A549 treated with GW870086 at 1 μM for 4 hours (cell line): ENCODE results near the gene SALL2. TPM values are rescaled to one million over a fixed set of nuclear protein-coding genes. Genes with fewer than 3 reads are reported as not detected.

Experiments used
- total RNA-seq: library from RNA; stranded (reverse); fragments of 200-300 nt; extraction: Qiagen RNA extraction; gene quantifications from 5 replicates; pipeline ENCODE4 v1.2.3, GENCODE V29; 2022; ENCODE audit warnings: low read depth

SALL2 gene
- 0.73 to 1.3 TPM (median 0.85 TPM) in 5 replicates for total RNA-seq

DNA sequence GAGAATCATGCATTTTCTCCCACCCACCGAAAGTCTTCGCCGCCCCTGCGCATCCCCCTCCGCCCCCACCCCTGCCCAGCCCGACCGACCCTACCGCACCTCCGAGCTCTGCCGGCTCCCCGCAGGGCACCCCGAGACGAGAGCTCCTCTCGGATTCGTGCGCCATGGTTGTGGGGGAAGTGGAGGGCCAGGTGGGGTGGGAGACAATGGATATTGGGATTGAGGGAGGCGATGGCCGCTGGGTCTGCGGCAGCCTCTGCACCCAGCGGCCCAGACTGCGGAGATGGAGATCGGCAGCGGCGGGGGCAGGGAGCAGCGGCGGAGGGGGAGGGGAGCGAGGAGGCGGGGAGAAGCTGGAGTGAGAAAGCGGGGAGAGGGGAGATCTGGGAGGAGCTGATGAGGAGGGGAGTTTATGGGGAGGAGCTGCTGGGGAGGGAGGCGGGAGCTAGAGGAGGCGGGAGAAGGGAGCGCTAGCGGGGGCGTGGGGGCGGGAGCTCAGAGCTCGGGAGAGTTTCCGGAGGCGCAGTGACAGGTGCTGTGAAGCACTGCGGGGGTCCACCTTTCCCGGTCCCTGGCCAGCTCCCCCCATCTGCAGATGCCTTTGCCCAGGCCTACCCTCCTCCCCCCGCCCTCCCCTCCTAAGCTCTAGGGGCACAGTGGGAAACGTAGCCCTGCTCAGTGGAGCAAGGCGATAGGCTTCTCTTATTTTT, at the start of gene SALL2:
Gene SALL2 (minus strand): TSS at position 385 of the 710 bp plus-strand sequence. CDS start 219 bp downstream, at position 166.

DNA sequence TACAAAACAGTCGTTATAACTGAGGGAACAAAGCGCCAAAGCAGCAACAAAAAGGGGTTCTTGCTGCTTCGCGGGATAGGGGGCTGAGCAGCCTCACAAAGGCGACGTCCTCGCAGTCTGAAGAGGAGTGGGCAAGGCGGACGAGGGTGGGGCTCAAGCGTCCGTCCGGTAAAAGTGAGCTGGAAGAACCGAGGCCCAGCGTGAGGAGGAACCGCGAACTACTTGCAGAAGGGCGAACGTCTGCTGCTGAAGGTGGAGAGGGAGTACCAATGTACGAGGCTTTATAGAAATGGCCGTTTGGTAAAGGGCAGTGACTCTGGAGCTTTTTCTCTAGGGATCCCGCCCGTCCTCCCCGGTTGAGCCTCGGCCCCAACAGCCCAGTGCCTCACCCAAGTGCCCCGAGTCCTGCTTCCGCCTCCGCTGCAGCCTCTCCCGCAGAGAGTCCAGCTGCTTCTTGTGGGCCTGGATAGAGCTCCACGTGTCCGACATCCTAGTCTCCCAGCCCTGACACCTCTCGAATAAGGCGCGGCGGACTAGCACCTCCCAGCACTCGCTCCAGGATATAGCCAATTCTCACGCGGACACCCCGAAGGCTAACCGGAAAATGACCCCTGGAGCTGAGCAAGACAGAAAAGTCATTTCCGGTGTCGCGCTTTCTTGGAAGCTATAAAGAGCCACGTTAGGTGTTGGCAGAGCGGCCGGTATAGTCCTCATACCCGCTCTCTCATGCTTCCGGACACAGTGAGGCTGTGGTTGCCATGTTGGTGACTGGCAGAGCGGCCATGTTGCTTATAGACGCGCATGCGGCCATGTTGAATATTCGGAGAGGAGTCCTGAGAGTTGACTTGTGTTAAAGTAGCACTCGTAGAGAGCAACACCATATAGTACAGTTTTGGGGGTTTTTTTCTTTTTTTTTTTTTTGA, 15.2 kb downstream of the SALL2 start, which contains the start of gene METTL3:
Gene METTL3 (minus strand): TSS at position 606 of the 923 bp plus-strand sequence. CDS start 117 bp downstream, at position 489.

DNA sequence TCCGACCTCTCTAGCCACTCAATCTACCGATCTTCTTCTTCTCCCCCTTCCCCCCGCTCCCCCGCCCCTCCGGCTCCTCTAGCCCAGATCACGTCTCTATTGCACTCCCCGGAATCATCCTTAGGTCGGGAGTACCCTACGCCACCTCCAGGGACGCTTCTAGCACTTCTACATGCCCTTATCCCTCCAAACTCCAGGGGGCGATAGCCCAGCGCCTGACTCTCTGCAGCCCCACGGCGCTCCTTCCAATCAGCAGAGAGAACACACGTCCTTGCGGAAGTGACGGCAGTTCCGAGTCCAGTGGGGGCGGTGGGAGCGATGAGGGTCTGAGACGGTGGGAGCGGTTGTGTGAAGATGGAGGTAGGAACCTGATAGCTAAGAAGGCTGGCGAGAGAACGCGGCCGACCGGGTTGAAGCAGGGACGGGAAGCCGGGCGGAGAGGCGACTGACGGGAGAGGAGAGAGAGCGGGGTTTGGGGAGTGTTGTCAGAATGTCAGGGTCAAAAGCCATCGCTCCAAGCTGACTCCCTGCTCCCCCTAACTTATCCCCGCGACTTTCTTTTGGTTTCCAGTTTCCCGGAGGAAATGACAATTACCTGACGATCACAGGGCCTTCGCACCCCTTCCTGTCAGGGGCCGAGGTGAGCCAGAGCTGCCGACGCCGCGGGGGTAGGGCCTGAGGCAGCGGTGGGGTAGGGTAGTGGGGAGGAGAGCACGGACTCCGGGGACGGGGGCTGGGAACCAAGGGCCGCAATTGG, 49.0 kb downstream of the SALL2 start, which contains the start of the genes RAB2B and TOX4:
Gene RAB2B (minus strand): TSS at position 35 of the 757 bp plus-strand sequence. CDS start 87 bp downstream, outside the sequence.
Gene TOX4 (plus strand): TSS at position 271 of the 757 bp plus-strand sequence. CDS start 84 bp downstream, at position 355.

Other genes with a start within 250 kb of the SALL2 start
- gene RPGRIP1, start 246.3 kb downstream of the SALL2 start, total RNA-seq, result 0.06 to 0.30 TPM (median 0.20 TPM) in 5 replicates
- 92.6 to 111 TPM (median 98.7 TPM) in 5 replicates for gene SUPT16H, start 142.3 kb downstream of the SALL2 start, total RNA-seq
- gene CHD8, start 70.2 kb downstream of the SALL2 start, total RNA-seq, result 38.6 to 42.7 TPM (median 40.3 TPM) in 5 replicates
- gene RAB2B, start 49.4 kb downstream of the SALL2 start, total RNA-seq, result 10.8 to 15.1 TPM (median 12.6 TPM) in 5 replicates
- 50.9 to 71.2 TPM (median 66.9 TPM) in 5 replicates for gene TOX4, start 49.2 kb downstream of the SALL2 start, total RNA-seq
- gene METTL3, start 15.0 kb downstream of the SALL2 start, total RNA-seq, result 41.6 to 49.0 TPM (median 47.9 TPM) in 5 replicates
- not detected in 5 replicates for gene OR10G3, start 53.7 kb upstream of the SALL2 start, total RNA-seq
- not detected in 5 replicates for gene OR10G2, start 108.6 kb upstream of the SALL2 start, total RNA-seq
- gene OR4E2, start 127.5 kb upstream of the SALL2 start, total RNA-seq, result not detected in 5 replicates
- gene OR4E1, start 147.5 kb upstream of the SALL2 start, total RNA-seq, result not detected in 5 replicates